ENCODE data around the gene SDS. TPM values are rescaled to one million over a fixed set of nuclear protein-coding genes. Genes with fewer than 3 reads are reported as not detected.

Gene SDS
- total and polyA plus RNA-seq, 7 donors: 0.27 to 23.6 (median 3.9) TPM; not detected in 3

DNA sequence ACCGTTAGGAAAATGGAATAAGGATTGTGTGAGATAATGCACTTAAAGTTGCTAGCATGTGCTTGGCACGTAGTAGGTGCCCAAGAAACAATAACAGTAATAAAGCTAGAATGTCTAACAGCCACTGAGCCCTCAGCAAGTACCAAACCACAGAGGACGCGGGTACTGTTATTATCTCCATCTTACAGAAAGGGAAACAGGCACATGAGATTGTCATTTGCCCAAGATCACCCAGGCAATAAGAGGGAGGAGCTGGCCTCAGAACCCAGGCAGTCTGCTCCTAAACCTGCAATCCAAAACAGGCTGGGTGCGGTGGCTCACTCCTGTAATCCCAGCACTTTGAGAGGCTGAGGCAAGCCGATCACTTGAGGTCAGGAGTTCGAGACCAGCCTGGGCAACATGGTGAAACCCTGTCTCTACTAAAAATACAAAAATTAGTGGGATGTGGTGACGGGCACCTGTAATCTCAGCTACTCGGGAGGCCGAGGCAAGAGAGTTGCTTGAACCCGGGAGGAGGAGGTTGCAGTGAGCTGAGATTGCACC lies 5.1 kb upstream of the SDS start:
- Histone ChIP-seq H3K36me3 (no peaks in the 10 kb centered on the region), H3K27ac (no peak overlapping the region), H3K9me3 (no peaks in the 10 kb centered on the region), H3K4me1 (no peaks in the 10 kb centered on the region), H3K27me3 (peaks cover 0 to 12% (median 0%) of the 10 kb centered on the region in 3 donors), H3K4me3 (no peak overlapping the region)
- 87 to 93% methylated on average over 11 of the region's 11 CpGs for WGBS, 2 donors
- TF ChIP-seq POLR2A (IDR thresholded peaks at IDR 0.05) (no peak), EP300 (IDR thresholded peaks at IDR 0.05) (no peak), POLR2AphosphoS5 (IDR thresholded peaks at IDR 0.05) (no peak), CTCF (IDR thresholded peaks at IDR 0.05) (no peak)
- no peak for DNase-seq
- intact Hi-C loops (cut with DNase I): no loop called here

DNA sequence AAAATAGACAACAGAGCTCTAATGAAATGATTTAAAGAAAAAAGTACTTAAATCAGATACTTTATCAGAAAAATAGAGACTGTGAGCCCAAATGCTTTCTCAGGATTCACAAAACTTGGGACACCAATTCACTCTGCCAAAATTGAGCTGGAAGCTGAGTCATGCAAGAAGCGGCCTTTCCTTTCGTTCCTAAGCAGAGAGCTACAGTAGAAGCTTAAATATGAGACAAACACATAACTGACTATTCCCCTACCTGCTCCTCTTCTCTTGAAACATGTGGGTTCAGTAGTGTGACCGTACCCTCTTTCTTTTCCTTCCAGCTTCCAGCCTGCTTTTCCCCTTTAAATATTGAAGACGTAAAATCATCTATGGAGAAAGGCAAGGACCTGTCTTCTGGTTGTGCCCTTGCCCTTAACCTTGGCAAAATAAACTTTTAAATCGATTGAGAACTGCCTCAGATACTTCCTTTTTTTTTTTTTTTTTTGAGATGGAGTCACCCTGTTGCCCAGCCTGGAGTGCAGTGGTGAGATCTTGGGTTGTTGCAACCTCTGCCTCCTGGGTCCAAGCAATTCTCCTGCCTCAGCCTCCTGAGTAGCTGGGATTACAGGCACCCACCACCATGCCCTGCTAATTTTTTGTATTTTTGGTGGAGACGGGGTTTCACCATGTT lies 4.4 kb upstream of the SDS start:
- H3K4me3 ChIP-seq: no peak overlapping the region
- 67 to 68% methylated on average over 6 of the region's 6 CpGs for WGBS, 2 donors
- TF ChIP-seq POLR2AphosphoS5 (IDR thresholded peaks at IDR 0.05) (no peak), CTCF (IDR thresholded peaks at IDR 0.05) (no peak), POLR2A (IDR thresholded peaks at IDR 0.05) (no peak), EP300 (IDR thresholded peaks at IDR 0.05) (no peak)
- H3K27me3 ChIP-seq: peaks cover 0 to 15% (median 0%) of the 10 kb centered on the region in 3 donors
- H3K27ac ChIP-seq: no peak overlapping the region
- H3K9me3 ChIP-seq: no peaks in the 10 kb centered on the region
- no peaks in the 10 kb centered on the region for H3K4me1 ChIP-seq
- intact Hi-C loops (cut with DNase I): no loop called here
- no peak for DNase-seq
- H3K36me3 ChIP-seq: no peaks in the 10 kb centered on the region

GRCh38 chr12:113405694-113406093 lies 2.0 kb upstream of the SDS start:
- no peak overlapping the region for H3K4me3 ChIP-seq
- TF ChIP-seq EP300 (IDR thresholded peaks at IDR 0.05) (no peak), CTCF (IDR thresholded peaks at IDR 0.05) (no peak), POLR2A (IDR thresholded peaks at IDR 0.05) (no peak), POLR2AphosphoS5 (IDR thresholded peaks at IDR 0.05) (no peak)
- 83 to 87% methylated on average over 3 of the region's 3 CpGs for WGBS, 2 donors
- intact Hi-C loops (cut with DNase I): no loop called here
- H3K4me1 ChIP-seq: no peaks in the 10 kb centered on the region
- no peaks in the 10 kb centered on the region for H3K9me3 ChIP-seq
- H3K27me3 ChIP-seq: peaks cover 0 to 24% (median 5%) of the 10 kb centered on the region in 3 donors
- no peak for DNase-seq
- no peaks in the 10 kb centered on the region for H3K36me3 ChIP-seq
- H3K27ac ChIP-seq: no peak overlapping the region

- WGBS, 2 donors: 92 to 93% methylated on average over 23 of the region's 23 CpGs
- no peaks in the 10 kb centered on the region for H3K4me1 ChIP-seq
- H3K9me3 ChIP-seq: no peaks in the 10 kb centered on the region
- H3K27me3 ChIP-seq: peaks cover 0 to 46% (median 21%) of the 10 kb centered on the region in 3 donors
- intact Hi-C loops (cut with DNase I): no loop called here
- H3K4me3 ChIP-seq: no peak overlapping the region
- H3K27ac ChIP-seq: no peak overlapping the region
- DNase-seq: no peak
- TF ChIP-seq POLR2A (IDR thresholded peaks at IDR 0.05) (no peak), CTCF (IDR thresholded peaks at IDR 0.05) (no peak), POLR2AphosphoS5 (IDR thresholded peaks at IDR 0.05) (no peak), EP300 (IDR thresholded peaks at IDR 0.05) (no peak)
- no peaks in the 10 kb centered on the region for H3K36me3 ChIP-seq
These were observed 964 bp downstream of the SDS start for GRCh38 chr12:113402586-113403260.

Measured in sigmoid colon (tissue), 7 donors.